ENCODE measurements around the gene LARP4. TPM values are rescaled to one million over a fixed set of nuclear protein-coding genes. Genes with fewer than 3 reads are reported as not detected.

The LARP4 gene
- total RNA-seq: 21.7 and 38.7 TPM in 2 replicates

DNA sequence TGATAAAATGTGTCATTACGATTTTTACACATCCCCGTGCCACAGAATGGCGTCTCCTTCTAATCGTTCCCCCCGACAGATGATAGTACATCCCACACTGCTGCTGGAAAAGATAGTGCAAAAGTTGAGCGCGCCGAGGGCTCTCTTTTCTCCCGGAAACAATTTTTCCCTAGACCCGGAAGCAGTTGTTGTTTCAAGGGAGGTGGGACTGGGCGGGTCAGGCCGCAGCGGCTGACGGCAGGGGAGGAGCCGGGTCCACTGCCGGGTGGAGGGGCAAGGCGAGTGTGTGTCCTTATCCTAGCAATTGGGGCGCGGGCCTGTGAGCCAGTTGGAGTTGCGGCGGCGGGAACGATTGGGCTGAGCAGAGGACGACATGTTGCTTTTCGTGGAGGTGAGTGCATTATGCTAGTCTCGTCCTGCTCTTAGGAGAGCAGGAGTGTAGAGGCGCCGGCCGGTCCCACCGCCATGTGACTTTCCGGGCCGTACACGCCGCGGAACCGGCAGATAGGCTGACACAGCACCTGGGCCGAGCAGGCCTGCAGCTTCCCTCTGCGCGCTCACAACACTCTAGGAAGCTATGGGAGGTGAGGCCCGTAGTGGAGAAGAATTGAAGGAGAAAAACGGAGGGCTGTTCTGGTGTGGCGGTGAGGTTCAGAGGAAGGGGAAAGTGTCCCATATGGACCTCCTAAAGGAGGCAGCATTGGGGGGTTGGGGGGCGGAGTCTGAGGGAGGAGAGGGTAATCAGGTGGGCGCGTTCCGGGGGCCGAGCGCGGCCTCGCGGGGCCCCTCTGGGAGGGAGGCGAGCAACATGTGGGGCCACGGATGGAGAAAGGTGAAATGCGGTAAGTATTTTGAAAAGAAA is at the start of gene LARP4:
Gene LARP4 (plus strand): TSS at position 248 of the 862 bp plus-strand sequence. CDS start 126 bp downstream, at position 374.

DNA sequence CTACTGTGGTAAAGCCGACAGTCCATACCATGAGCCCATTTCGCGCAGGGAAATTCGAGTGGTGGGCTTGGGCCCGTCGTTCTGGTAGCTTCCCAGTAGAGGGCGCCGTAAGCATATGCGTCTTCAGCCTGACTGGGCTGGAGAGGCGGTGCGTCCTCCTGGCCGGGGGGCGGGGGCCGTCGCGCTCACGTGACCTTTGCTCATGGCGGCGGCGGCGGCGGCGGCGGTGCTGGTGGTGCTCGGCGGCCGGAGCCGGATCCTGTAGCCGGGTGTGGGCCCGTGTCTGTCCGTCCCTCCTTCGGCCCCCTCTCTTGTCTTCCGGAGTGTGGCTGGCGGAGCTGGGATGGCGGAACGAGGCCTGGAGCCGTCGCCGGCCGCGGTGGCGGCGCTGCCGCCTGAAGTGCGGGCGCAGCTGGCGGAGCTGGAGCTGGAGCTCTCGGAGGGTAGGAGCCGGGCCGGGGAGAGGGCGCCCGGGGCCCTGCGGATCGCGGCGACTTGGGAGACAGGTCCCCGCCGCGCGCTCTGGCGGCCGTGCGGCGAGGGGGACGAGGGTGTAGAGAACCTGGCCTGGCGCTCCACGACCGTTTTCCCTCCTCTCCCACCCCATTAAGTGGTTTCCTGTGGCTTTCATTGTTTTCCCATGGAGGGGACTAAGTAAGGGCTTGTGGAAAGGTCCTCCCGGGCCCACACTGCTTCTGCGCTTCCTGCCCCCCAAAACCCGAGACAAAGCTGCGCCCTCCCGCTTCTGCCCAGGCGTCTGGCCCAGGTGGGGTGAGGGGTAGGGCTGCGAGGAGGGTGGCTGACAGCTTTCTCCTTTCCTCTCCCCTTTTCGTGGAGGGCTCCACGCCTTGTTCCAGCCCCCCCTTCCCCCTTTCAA is 104.4 kb downstream of the LARP4 start, which contains the start of gene DIP2B:
Gene DIP2B (plus strand): TSS at position 188 of the 877 bp plus-strand sequence. CDS start 156 bp downstream, at position 344.

Other genes with a start within 250 kb of the LARP4 start
- gene CERS5, start 233.5 kb upstream of the LARP4 start, total RNA-seq: 34.9 and 36.8 TPM in 2 replicates
- gene LIMA1, start 117.4 kb upstream of the LARP4 start, total RNA-seq: 85.1 and 157 TPM in 2 replicates
- gene FAM186A, start 4.3 kb upstream of the LARP4 start, total RNA-seq: not detected in 2 replicates
- 35.9 and 67.7 TPM in 2 replicates for gene DIP2B, start 104.1 kb downstream of the LARP4 start, total RNA-seq